ENCODE measurements around the gene PKN2. TPM values are rescaled to one million over a fixed set of nuclear protein-coding genes. Genes with fewer than 3 reads are reported as not detected.
"Not testable (repeated sequence)": the region's sequence is repeated elsewhere in the genome, so short reads cannot be mapped to it uniquely, and the experiment has no call there.

Gene PKN2
- total and polyA plus RNA-seq, 2 donors (not counting 1 experiment from before 2014, with no cell fraction given) = 11.9 to 51.6 TPM

GRCh38 chr1:88716571-88716970 is 32.5 kb downstream of the PKN2 start:
- intact Hi-C loops (cut with micrococcal nuclease); H3K9ac ChIP-seq (ENCODE audit: low read length); H3K4me1 ChIP-seq (ENCODE audit: control insufficient read depth in 2 of 2, insufficient read depth in 2 of 2, low read length in 2 of 2); ATAC-seq (ENCODE audit: low read depth); POLR2A ChIA-PET; H3K27ac Mint-ChIP-seq; H3K36me3 ChIP-seq (replicated peaks in 1 of 2; ENCODE audit: control extremely low read depth in 1 of 2, control insufficient read depth in 1 of 2, extremely low read depth in 1 of 2, insufficient read depth in 2 of 2, low read length in 1 of 2); H2AFZ ChIP-seq (ENCODE audit: insufficient read depth, low read depth, low read length, poor library complexity, severe bottlenecking); H3K27me3 Mint-ChIP-seq; H3K4me3 Mint-ChIP-seq; H3K27me3 ChIP-seq (replicated peaks in 1 of 4; ENCODE audit: control extremely low read depth in 1 of 4, control insufficient read depth in 3 of 4, insufficient read depth in 4 of 4, low read length in 3 of 4); H3K27ac ChIP-seq (ENCODE audit: low read length in 2 of 2); H3K9me3 Mint-ChIP-seq (ENCODE audit: insufficient read depth); DNase-seq; CTCF ChIA-PET; H4K20me1 ChIP-seq (ENCODE audit: control insufficient read depth, insufficient read depth, low read length, poor library complexity, severe bottlenecking); H3K9me3 ChIP-seq (ENCODE audit: control extremely low read depth in 1 of 3, control insufficient read depth in 2 of 3, insufficient read depth in 1 of 3, low read length in 2 of 3); H3K4me2 ChIP-seq (replicated peaks; ENCODE audit: low read depth, low read length, poor library complexity, severe bottlenecking); H3K4me3 ChIP-seq (ENCODE audit: control extremely low read depth in 1 of 5, extremely low read depth in 1 of 5, insufficient read depth in 1 of 5, low read depth in 2 of 5, low read length in 4 of 5): not testable (repeated sequence)
- peaks cover 49% of the 10 kb centered on the region for H3K79me2 ChIP-seq (ENCODE audit: control insufficient read depth, insufficient read depth, low read length)
- no CpG with 5 or more reads among the region's 2 CpGs for WGBS (ENCODE audit: insufficient coverage)
- peaks cover 31% of the 10 kb centered on the region for H3K4me1 Mint-ChIP-seq

- H3K4me1 Mint-ChIP-seq = peaks cover 26% of the 10 kb centered on the region
- peaks cover 67% of the 10 kb centered on the region for H3K79me2 ChIP-seq (ENCODE audit: control insufficient read depth, insufficient read depth, low read length)
- ATAC-seq (ENCODE audit: low read depth) = no peak
Observed at GRCh38 chr1:88722492-88722891, 38.4 kb downstream of the PKN2 start.

More at GRCh38 chr1:88722492-88722891, 38.4 kb downstream of the PKN2 start:
- Histone ChIP-seq H3K4me2 (replicated peaks; ENCODE audit: low read depth, low read length, poor library complexity, severe bottlenecking) (no peak overlapping the region), H3K9me3 (ENCODE audit: control extremely low read depth in 1 of 3, control insufficient read depth in 2 of 3, insufficient read depth in 1 of 3, low read length in 2 of 3) (no peaks in the 10 kb centered on the region), H3K4me3 (ENCODE audit: control extremely low read depth in 1 of 5, extremely low read depth in 1 of 5, insufficient read depth in 1 of 5, low read depth in 2 of 5, low read length in 4 of 5) (no peak overlapping the region), H3K9ac (ENCODE audit: low read length) (no peak overlapping the region), H3K27me3 (replicated peaks in 1 of 4; ENCODE audit: control extremely low read depth in 1 of 4, control insufficient read depth in 3 of 4, insufficient read depth in 4 of 4, low read length in 3 of 4) (no peaks in the 10 kb centered on the region), H4K20me1 (ENCODE audit: control insufficient read depth, insufficient read depth, low read length, poor library complexity, severe bottlenecking) (peaks cover 21% of the 10 kb centered on the region), H3K27ac (ENCODE audit: low read length in 2 of 2) (no peak overlapping the region), H3K36me3 (replicated peaks in 1 of 2; ENCODE audit: control extremely low read depth in 1 of 2, control insufficient read depth in 1 of 2, extremely low read depth in 1 of 2, insufficient read depth in 2 of 2, low read length in 1 of 2) (peaks cover 0 to 2% of the 10 kb centered on the region in 2 experiments), H2AFZ (ENCODE audit: insufficient read depth, low read depth, low read length, poor library complexity, severe bottlenecking) (no peak overlapping the region), H3K4me1 (ENCODE audit: control insufficient read depth in 2 of 2, insufficient read depth in 2 of 2, low read length in 2 of 2) (peaks cover 0 to 6% of the 10 kb centered on the region in 2 donors)
- intact Hi-C loops (cut with micrococcal nuclease) = no loop called here
- Mint-ChIP-seq H3K27ac (no peak overlapping the region), H3K4me3 (no peak overlapping the region), H3K27me3 (no peaks in the 10 kb centered on the region), H3K9me3 (ENCODE audit: insufficient read depth) (no peaks in the 10 kb centered on the region)
- ChIA-PET POLR2A (no interaction called here), CTCF (no interaction called here)
- WGBS (ENCODE audit: insufficient coverage) = 67% methylated on average over 1 of the region's 5 CpGs
- DNase-seq = no peak
- TF ChIP-seq CTCF (IDR thresholded peaks at IDR 0.05) (no peak), EZH2 (IDR thresholded peaks at IDR 0.05; ENCODE audit: borderline replicate concordance, insufficient read depth, low read depth, low read length, poor library complexity, severe bottlenecking) (no peak)
